ENCODE data around the gene LHFPL6. TPM values are rescaled to one million over a fixed set of nuclear protein-coding genes. Genes with fewer than 3 reads are reported as not detected.

The LHFPL6 gene
- total and polyA plus RNA-seq, 10 of the 15 experiments (the other 5 are each of a cell fraction or from before 2014, with no cell fraction given) = 0.11 to 4.6 (median 0.41) TPM

DNA sequence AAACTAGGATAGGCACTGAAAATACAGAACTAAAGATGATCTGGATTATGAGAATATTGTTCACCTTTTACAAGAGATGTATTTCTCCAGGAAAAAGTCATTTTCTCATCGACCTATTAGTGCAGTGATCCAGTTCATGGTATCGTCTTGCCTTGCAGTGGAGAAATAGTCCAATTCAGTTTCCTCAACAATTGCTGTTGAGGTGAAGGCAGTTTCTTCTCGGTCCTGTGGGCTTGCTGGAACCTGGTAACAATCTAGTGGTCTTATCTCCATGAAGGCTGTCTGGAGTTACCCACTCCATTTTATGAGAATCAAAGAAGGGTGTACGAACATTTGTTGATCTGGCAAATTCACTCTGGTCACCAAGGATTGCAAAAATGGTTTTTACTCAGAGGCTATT, 266.8 kb downstream of the LHFPL6 start (continued):
- TF ChIP-seq, protein P1, sequence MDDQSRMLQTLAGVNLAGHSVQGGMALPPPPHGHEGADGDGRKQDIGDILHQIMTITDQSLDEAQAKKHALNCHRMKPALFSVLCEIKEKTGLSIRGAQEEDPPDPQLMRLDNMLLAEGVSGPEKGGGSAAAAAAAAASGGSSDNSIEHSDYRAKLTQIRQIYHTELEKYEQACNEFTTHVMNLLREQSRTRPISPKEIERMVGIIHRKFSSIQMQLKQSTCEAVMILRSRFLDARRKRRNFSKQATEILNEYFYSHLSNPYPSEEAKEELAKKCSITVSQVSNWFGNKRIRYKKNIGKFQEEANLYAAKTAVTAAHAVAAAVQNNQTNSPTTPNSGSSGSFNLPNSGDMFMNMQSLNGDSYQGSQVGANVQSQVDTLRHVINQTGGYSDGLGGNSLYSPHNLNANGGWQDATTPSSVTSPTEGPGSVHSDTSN (IDR thresholded peaks at IDR 0.05; ENCODE audit: insufficient replicate concordance, low read depth, low read length) = no peak
- TF ChIP-seq, protein P2, sequence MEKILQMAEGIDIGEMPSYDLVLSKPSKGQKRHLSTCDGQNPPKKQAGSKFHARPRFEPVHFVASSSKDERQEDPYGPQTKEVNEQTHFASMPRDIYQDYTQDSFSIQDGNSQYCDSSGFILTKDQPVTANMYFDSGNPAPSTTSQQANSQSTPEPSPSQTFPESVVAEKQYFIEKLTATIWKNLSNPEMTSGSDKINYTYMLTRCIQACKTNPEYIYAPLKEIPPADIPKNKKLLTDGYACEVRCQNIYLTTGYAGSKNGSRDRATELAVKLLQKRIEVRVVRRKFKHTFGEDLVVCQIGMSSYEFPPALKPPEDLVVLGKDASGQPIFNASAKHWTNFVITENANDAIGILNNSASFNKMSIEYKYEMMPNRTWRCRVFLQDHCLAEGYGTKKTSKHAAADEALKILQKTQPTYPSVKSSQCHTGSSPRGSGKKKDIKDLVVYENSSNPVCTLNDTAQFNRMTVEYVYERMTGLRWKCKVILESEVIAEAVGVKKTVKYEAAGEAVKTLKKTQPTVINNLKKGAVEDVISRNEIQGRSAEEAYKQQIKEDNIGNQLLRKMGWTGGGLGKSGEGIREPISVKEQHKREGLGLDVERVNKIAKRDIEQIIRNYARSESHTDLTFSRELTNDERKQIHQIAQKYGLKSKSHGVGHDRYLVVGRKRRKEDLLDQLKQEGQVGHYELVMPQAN (conservative IDR thresholded peaks at IDR 0.05) = no peak

DNA sequence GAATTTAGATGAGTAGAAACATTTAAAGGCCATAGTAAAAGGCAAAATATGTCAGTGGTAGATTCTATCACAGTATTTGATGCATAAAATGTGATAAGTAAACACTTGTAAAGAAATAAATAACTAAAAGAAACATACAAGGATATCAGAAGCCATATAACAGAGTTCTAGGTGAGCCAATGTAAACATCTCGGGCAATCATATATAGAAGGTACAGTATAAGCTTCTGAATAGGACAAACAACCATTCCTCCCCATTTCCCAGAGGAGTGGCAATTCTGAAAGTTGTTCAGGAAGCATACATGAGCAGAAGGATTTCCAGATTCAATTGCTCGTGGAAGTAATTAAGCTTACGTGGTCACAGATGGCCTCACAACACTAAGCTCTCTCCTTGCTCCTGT, 267.3 kb downstream of the LHFPL6 start:
- BruUV-seq (replicated peaks) = no TSS peak
- CTCF ChIA-PET = no interaction called here

More for the DNA sequence above, 267.3 kb downstream of the LHFPL6 start:
- FAIRE-seq (no peak), ATAC-seq (no peak), DNase-seq (ENCODE audit: low read depth, low spot score) (no peak)
- Histone ChIP-seq H3K4me3 (no peak overlapping the region), H3K4me2 (ENCODE audit: control insufficient read depth, insufficient read depth) (no peak overlapping the region), H3K4me1 (ENCODE audit: control insufficient read depth, insufficient read depth, low read length) (no peaks in the 10 kb centered on the region), H3K27me3 (replicated peaks in 1 of 2; ENCODE audit: control insufficient read depth in 2 of 2, insufficient read depth in 2 of 2, low read length in 1 of 2) (no peaks in the 10 kb centered on the region), H3K9me3 (replicated peaks; ENCODE audit: control insufficient read depth, insufficient read depth, low read length) (no peaks in the 10 kb centered on the region), H3K79me2 (ENCODE audit: control insufficient read depth, insufficient read depth, low read length) (no peaks in the 10 kb centered on the region), H4K20me1 (ENCODE audit: control insufficient read depth, insufficient read depth) (no peaks in the 10 kb centered on the region), H3K36me3 (ENCODE audit: control insufficient read depth in 2 of 2, insufficient read depth in 2 of 2, low read length in 1 of 2) (no peaks in the 10 kb centered on the region), H3K27ac (ENCODE audit: control insufficient read depth, insufficient read depth) (no peak overlapping the region), H2AFZ (ENCODE audit: control insufficient read depth, low read depth, low read length) (no peak overlapping the region), H3K9ac (ENCODE audit: control insufficient read depth, insufficient read depth, low read length) (no peak overlapping the region)
- intact Hi-C loops (cut with micrococcal nuclease; ENCODE audit: unreplicated experiment) (no loop called here), in situ Hi-C loops (cut with MboI) (no loop called here)
- 29% methylated on average over 3 of the region's 3 CpGs for WGBS (ENCODE audit: insufficient coverage, insufficient replicate concordance, low lambda C conversion rate, missing lambda C conversion rate)
- RAD21 ChIA-PET (ENCODE audit: unreplicated experiment) = no interaction called here
- TF ChIP-seq, protein P3, sequence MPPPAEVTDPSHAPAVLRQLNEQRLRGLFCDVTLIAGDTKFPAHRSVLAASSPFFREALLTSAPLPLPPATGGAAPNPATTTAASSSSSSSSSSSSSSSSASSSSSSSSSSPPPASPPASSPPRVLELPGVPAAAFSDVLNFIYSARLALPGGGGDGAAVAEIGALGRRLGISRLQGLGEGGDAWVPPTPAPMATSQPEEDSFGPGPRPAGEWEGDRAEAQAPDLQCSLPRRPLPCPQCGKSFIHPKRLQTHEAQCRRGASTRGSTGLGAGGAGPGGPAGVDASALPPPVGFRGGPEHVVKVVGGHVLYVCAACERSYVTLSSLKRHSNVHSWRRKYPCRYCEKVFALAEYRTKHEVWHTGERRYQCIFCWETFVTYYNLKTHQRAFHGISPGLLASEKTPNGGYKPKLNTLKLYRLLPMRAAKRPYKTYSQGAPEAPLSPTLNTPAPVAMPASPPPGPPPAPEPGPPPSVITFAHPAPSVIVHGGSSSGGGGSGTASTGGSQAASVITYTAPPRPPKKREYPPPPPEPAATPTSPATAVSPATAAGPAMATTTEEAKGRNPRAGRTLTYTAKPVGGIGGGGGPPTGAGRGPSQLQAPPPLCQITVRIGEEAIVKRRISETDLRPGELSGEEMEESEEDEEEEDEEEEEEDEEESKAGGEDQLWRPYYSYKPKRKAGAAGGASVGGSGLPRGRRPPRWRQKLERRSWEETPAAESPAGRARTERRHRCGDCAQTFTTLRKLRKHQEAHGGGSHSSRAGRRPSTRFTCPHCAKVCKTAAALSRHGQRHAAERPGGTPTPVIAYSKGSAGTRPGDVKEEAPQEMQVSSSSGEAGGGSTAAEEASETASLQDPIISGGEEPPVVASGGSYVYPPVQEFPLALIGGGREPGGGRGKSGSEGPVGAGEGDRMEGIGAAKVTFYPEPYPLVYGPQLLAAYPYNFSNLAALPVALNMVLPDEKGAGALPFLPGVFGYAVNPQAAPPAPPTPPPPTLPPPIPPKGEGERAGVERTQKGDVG (CRISPR knock-in tag; IDR thresholded peaks at IDR 0.05) = no peak
- TF ChIP-seq SUPT20H (IDR thresholded peaks at IDR 0.05; ENCODE audit: borderline replicate concordance, control insufficient read depth, low read depth, low read length) (no peak), YY1 (IDR thresholded peaks at IDR 0.05; ENCODE audit: low read depth, low read length) (no peak), SREBF2 (IDR thresholded peaks at IDR 0.05; ENCODE audit: low read length) (no peak), ETV6 (conservative IDR thresholded peaks at IDR 0.05 in 1 of 2, IDR thresholded peaks at IDR 0.05 in 1 of 2; ENCODE audit: borderline replicate concordance in 1 of 2, low read depth in 1 of 2) (no peak), STAT1 (conservative IDR thresholded peaks at IDR 0.05) (no peak), CEBPB (IDR thresholded peaks at IDR 0.05; ENCODE audit: borderline replicate concordance in 1 of 2, low read depth in 2 of 2, low read length in 2 of 2) (no peak), PML (IDR thresholded peaks at IDR 0.05; ENCODE audit: low read length) (no peak)
- POLR2A ChIA-PET = no interaction called here
- SMC1A ChIA-PET (ENCODE audit: uncharacterized antibody, unreplicated experiment) = interaction anchor here (1.1 kb wide), 1 partner anchor 12 kb away, joined by 3 read pairs; no protein-coding TSS in a partner anchor
